Kidney glomerular epithelial cell (primary cell): ENCODE results near the gene TMEM45A.
"Not testable (repeated sequence)": the region's sequence is repeated elsewhere in the genome, so short reads cannot be mapped to it uniquely, and the experiment has no call there.

Experiments
- DNase-seq: peaks from one replicate; lab custom pipeline; 2025; lab: John Stamatoyannopoulos, UW

Gene TMEM45A

GRCh38 chr3:100492059-100493006, at the start of gene TMEM45A:
Gene TMEM45A (plus strand): TSS chr3:100492619. CDS start chr3:100555212, 62,593 bp downstream.
- DNase-seq = peak; percentile 97

GRCh38 chr3:100443690-100444089, 48.7 kb upstream of the TMEM45A start:
- DNase-seq = no peak

GRCh38 chr3:100447067-100447466, 45.4 kb upstream of the TMEM45A start:
- DNase-seq = not testable (repeated sequence)

GRCh38 chr3:100448079-100448478, 44.3 kb upstream of the TMEM45A start:
- no peak for DNase-seq

GRCh38 chr3:100449214-100449613, 43.2 kb upstream of the TMEM45A start:
- no peak for DNase-seq

- DNase-seq = no peak
Observed at GRCh38 chr3:100454677-100455076, 37.7 kb upstream of the TMEM45A start.

GRCh38 chr3:100455841-100456550, 36.4 kb upstream of the TMEM45A start:
- no peak for DNase-seq

- DNase-seq = no peak
Observed at GRCh38 chr3:100456745-100457144, 35.7 kb upstream of the TMEM45A start.

- DNase-seq = no peak
Observed at GRCh38 chr3:100457811-100458210, 34.6 kb upstream of the TMEM45A start.

- no peak for DNase-seq
Observed at GRCh38 chr3:100458814-100459213, 33.6 kb upstream of the TMEM45A start.

- DNase-seq = peak; percentile 50
Observed at GRCh38 chr3:100463002-100463401, 29.4 kb upstream of the TMEM45A start.

GRCh38 chr3:100463646-100464155, 28.7 kb upstream of the TMEM45A start:
- no peak for DNase-seq

- no peak for DNase-seq
Observed at GRCh38 chr3:100465892-100466777, 26.3 kb upstream of the TMEM45A start.

GRCh38 chr3:100467133-100467532, 25.3 kb upstream of the TMEM45A start:
- no peak for DNase-seq

GRCh38 chr3:100468676-100469075, 23.7 kb upstream of the TMEM45A start:
- no peak for DNase-seq

- no peak for DNase-seq
Observed at GRCh38 chr3:100470951-100471350, 21.5 kb upstream of the TMEM45A start.

- no peak for DNase-seq
Observed at GRCh38 chr3:100471444-100471843, 21.0 kb upstream of the TMEM45A start.

- DNase-seq = not testable (repeated sequence)
Observed at GRCh38 chr3:100477851-100478360, 14.5 kb upstream of the TMEM45A start.

GRCh38 chr3:100478521-100478920, 13.9 kb upstream of the TMEM45A start:
- not testable (repeated sequence) for DNase-seq

- no peak for DNase-seq
Observed at GRCh38 chr3:100480081-100480480, 12.3 kb upstream of the TMEM45A start.

- no peak for DNase-seq
Observed at GRCh38 chr3:100482176-100482575, 10.2 kb upstream of the TMEM45A start.
